ENCODE measurements around the gene CMBL.

DNA sequence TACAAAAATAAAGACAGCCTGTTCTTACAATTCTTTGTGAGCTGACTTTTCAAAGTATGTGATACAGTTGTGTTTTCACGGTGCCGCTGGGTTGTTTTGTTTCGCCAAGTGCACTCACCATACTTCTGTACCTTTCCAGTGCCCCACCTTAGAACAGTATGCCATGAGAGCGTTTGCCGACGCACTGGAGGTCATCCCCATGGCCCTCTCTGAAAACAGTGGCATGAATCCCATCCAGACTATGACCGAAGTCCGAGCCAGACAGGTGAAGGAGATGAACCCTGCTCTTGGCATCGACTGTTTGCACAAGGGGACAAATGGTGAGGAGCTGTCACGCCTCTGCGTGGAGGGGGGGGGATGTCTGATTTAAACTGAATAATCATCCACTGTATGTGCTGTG lies 44.7 kb downstream of the CMBL start:
- TF ChIP-seq, protein P1, sequence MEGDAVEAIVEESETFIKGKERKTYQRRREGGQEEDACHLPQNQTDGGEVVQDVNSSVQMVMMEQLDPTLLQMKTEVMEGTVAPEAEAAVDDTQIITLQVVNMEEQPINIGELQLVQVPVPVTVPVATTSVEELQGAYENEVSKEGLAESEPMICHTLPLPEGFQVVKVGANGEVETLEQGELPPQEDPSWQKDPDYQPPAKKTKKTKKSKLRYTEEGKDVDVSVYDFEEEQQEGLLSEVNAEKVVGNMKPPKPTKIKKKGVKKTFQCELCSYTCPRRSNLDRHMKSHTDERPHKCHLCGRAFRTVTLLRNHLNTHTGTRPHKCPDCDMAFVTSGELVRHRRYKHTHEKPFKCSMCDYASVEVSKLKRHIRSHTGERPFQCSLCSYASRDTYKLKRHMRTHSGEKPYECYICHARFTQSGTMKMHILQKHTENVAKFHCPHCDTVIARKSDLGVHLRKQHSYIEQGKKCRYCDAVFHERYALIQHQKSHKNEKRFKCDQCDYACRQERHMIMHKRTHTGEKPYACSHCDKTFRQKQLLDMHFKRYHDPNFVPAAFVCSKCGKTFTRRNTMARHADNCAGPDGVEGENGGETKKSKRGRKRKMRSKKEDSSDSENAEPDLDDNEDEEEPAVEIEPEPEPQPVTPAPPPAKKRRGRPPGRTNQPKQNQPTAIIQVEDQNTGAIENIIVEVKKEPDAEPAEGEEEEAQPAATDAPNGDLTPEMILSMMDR (conservative IDR thresholded peaks at IDR 0.05; ENCODE audit: low read length): no peak
- TF ChIP-seq EZH2phosphoT487 (IDR thresholded peaks at IDR 0.05; ENCODE audit: borderline replicate concordance, low read depth, low read length): no peak
